ENCODE data around the gene CENPA.
"Not testable (repeated sequence)": the region's sequence is repeated elsewhere in the genome, so short reads cannot be mapped to it uniquely, and the experiment has no call there.

Gene CENPA

GRCh38 chr2:26785431-26786206 lies at the start of gene CENPA:
Gene CENPA (plus strand): TSS chr2:26786056. CDS start chr2:26786197, 141 bp downstream.
- DNase-seq (ENCODE audit: extremely low read depth in 1 of 2, low read depth in 1 of 2), result peak; percentile 89

DNA sequence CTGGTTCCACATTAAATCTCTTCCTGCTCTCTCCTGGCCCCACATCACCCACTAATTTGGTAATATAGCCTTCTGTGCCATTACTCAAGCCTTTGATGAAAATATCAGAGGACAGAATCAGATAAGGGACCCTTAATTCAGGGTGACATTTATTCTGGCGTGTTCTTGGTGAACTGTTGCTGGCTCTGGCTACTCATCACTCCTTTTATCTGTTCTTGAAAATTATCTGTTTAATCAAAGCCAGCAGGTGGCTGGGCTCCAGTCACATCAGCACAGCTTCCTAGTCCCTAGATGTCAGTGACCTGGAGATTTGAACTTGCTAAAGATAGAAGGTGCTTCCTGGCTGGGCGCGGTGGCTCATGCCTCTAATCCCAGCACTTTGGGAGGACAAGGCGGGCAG lies 48.6 kb upstream of the CENPA start:
- no peak for DNase-seq (ENCODE audit: extremely low read depth in 1 of 2, low read depth in 1 of 2)

DNA sequence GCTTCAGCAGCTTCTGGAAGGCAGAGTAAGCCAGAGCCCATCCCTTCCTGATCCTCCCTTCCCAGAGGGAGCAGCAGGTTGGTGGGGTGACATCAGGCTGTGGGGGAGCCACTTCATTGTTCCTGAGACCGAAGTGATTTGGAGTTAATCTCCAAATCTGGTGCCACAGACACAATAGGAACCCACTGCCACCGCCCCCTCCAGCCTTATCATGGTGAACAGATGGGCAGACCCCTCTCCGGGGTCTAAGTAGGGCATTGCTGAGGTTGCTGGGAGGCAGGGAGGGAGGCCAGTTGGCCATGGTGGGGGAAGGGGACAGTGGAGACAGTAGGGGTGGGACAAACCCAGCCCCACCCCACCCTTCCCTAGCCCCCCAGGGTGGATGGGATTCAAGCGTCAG lies 47.4 kb upstream of the CENPA start:
- no peak for DNase-seq (ENCODE audit: extremely low read depth in 1 of 2, low read depth in 1 of 2)

DNA sequence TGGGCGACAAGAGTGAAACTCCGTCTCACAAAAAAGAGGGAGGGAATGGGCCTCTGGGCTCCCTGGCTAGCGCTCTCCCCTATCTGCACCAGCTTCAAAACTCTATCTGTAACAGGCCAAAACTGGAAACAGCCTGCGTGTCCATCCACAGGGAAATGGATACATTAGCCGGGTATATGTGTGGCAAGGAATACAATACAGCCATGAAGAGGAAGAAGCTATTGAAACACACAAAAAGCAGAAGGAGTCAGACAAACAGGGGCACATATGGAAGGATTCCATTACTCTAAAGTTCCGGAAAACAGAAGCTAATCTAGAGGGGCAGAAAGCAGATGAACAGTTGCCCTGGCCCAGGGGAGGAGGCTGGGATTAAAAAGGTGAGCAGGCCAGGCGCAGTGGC lies 46.3 kb upstream of the CENPA start:
- DNase-seq (ENCODE audit: extremely low read depth in 1 of 2, low read depth in 1 of 2), result no peak

DNA sequence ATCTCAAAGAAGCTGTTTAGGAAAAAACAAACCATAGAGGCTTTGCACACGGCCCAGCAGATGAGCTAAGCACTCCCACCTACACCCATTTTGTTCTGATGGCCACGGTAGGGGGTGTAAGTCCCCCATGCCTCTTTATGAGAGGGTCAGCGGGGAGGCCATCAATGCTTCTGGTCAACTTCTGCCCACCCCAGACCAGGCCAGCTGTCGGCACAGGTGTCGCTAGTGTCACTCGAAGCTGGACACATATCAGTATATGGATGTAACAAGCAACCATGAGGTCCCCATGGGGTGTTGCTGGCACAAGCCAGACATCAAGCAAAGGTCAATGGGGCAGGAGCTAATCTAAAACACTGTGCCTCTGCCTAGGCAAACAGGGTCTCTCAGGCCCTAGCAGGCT lies 45.5 kb upstream of the CENPA start:
- DNase-seq (ENCODE audit: extremely low read depth in 1 of 2, low read depth in 1 of 2), result no peak

DNA sequence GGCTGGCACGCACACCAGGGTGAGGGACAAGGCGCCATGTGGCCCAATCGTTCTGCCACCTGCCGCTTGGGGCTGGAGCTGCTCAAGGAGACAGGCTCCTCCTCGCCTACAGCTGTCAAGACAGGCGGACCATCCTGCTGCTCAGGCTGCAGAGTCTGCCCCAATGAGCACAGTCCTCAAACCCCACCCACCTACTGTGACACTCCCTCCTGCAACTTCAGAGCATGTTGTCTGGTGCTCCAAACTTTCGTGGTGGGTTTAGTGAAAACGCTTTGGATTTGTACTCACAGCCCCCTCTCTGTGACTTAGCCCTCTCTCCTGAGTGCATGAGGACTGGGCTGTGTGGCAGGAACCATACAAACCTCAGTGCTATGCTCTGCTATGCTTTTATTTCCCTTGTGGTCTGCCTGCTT lies 45.0 kb upstream of the CENPA start:
- DNase-seq (ENCODE audit: extremely low read depth in 1 of 2, low read depth in 1 of 2), result no peak

DNA sequence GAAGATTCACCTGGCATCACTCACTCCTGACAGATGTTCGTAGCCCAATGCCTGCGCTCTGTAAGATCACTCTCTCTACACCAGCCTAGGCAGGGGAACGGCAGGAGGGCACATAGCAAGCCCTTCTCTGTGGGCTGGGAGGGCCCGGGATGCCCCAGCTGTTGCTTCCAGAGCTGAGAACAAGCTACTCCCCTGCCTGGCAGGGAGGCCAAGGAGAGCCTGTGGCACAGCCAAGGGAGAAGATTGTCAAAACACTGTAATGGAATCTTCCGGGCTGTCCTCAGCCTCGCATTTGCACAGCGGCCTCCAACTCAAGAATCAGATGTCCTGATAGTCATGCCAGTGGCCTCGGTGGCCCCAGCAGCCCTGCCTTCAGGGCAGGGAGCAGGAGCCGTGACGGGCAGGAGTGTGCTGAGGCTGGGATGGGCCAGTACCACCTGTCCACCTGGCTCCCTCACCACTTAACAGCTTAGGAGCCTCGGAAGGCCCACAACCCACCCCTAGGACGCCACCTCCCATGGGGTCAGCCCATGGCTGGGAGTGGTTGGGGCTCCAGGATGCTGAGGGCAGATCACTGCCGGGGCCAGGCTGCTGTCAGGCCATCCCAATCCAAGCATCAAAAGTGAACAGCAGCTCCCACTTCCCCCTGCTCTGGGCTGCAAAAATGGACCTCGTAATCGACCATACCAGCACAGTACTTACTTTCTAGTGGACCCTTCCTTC lies 43.6 kb upstream of the CENPA start:
- DNase-seq (ENCODE audit: extremely low read depth in 1 of 2, low read depth in 1 of 2), result no peak

DNA sequence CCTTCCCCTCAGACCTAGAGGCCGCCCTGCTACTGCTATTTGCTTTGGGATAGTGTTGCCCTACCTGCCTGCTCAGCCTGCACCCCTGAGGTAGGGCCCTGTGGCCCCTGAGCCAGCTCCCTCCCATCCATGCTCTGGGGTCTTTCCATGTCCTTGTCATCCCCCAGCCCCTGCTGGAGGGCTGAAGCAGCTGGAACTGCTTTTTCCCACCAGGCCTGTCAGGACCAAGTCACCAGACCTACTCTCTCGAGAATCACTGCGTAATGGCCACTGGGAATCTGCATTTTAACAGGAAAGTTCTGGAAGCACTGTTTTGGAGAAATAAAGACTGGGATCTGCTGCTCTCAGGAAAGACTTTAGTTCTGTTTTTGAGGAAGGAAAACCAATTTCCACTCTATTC lies 42.0 kb upstream of the CENPA start:
- DNase-seq (ENCODE audit: extremely low read depth in 1 of 2, low read depth in 1 of 2), result no peak

- DNase-seq (ENCODE audit: extremely low read depth in 1 of 2, low read depth in 1 of 2), result no peak
Measured at GRCh38 chr2:26744953-26745352, 40.9 kb upstream of the CENPA start.

DNA sequence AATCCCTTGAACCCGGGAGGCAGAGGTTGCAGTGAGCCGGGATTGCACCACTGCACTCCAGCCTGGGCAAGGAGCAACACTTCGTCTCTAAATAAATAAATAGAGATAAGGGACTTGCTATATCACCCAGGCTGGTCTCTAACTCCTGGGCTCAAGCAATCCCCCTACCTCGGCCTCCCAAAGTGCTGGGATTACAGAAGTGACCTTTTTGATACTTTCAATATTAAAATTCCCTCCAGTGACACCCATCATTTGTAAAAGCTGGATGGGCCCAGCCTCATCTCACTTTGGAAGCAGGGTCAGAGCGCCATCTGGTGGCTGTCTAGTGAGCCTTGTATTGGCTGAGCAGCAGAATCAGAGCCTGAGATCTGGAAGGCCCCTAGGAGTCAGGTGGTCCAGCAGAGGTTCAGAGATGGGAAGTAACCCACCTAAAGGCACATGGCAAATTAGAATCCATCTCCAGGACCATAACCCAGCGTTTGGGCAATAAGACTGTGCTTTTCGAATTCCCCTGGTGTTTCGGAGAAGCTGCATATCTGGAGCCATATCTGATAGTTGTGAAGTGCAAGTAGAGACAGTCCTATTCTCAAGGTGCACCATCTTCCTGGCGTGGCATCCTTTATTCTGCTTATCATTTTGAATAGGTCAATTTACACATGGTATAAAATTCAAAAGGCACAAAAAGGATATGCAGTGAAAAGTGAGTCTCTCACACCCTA lies 40.1 kb upstream of the CENPA start:
- DNase-seq (ENCODE audit: extremely low read depth in 1 of 2, low read depth in 1 of 2), result peak; percentile 55 to 66

- DNase-seq (ENCODE audit: extremely low read depth in 1 of 2, low read depth in 1 of 2), result no peak
Measured at GRCh38 chr2:26746934-26747333, 38.9 kb upstream of the CENPA start.

DNA sequence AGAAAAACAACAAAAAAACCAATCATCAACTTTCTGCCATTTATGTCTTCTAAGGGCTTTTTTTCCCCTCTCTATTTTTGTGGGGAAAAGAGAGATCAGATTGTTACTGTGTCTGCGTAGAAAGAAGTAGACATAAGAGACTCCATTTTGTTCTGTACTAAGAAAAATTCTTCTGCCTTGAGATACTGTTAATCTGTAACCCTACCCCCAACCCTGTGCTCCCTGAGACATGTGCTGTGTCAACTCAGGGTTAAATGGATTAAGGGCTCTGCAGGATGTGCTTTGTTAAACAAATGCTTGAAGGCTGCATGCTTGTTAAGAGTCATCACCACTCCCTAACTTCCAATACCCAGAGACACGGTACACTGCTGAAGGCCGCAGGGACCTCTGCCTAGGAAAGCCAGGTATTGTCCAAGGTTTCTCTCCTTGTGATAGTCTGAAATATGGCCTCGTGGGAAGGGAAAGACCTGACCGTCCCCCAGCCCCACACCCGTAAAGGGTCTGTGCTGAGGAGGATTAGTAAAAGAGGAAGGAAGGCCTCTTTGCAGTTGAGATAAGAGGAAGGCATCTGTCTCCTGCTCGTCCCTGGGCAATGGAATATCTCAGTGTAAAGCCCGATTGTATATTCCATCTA lies 36.0 kb upstream of the CENPA start:
- not testable (repeated sequence) for DNase-seq (ENCODE audit: extremely low read depth in 1 of 2, low read depth in 1 of 2)

GRCh38 chr2:26750467-26750866 lies 35.4 kb upstream of the CENPA start:
- not testable (repeated sequence) for DNase-seq (ENCODE audit: extremely low read depth in 1 of 2, low read depth in 1 of 2)

DNA sequence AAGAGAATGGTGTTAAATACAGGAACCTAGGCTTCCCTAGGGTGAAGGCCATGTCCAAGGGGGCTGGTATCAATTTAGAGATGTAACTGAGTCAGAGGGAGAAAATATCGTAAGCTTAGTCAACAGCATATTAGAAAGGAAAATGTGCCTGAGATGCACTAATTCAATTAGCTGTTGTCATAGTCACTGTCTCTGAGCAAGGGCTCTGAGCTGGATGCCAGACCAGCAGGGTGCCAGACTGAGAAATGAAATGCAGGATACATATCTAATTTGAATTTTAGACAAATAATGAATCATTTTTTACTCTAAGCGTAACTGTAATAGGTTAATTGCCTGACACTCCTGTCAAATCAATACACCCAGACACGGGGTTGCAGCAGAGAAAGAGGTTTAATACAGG lies 33.2 kb upstream of the CENPA start:
- DNase-seq (ENCODE audit: extremely low read depth in 1 of 2, low read depth in 1 of 2), result no peak

DNA sequence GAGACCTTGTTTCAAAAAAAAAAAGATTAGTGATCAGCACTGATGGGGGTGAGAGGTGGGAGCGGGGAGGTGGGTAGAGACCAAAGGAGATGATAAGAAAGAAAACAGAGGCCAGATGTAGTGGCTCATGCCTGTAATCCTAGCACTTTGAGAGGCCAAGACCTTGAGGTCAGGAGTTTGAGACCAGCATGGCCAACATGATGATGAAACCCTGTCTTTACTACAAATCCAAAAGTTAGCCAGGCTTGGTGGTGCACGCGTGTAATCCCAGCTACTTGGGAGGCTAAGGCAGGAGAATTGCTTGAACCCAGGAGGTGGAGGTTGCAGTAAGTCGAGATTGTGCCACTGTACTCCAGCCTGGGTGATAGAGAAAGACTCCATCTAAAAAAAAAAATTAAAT lies 31.3 kb upstream of the CENPA start:
- no peak for DNase-seq (ENCODE audit: extremely low read depth in 1 of 2, low read depth in 1 of 2)

DNA sequence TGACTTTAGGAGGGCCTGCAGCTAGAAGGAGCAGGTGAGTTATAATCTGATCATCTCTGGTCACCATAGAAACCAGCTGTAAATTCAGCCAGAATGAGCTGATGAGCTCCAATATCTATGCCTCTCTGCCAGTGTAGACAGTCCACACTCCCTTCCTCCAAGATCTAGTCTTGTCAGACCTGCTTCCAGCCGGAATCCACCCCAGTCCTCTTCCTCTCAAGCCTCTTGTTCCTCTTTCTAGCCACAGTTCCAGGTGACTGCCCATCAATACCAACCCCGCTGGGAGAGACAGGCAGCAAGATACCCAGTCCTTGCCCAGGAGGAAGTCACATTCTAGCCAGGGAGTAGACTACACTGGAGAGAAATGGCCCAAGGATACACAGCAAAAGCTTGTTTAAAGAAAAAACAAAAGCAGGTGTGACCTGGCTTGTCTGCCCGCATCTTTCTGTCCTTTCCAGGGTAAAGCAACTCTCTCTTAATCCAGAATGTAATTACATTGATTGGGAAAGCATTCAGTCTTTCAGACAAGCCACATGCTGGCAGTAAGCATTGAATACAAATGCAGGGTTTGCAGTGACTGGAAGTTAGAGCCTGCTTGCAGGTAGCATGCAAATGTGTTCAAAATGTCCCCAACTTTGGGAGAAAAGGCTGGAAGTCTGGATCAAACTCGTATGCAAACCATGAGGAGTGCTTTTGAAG lies 30.7 kb upstream of the CENPA start:
- DNase-seq (ENCODE audit: extremely low read depth in 1 of 2, low read depth in 1 of 2), result no peak

DNA sequence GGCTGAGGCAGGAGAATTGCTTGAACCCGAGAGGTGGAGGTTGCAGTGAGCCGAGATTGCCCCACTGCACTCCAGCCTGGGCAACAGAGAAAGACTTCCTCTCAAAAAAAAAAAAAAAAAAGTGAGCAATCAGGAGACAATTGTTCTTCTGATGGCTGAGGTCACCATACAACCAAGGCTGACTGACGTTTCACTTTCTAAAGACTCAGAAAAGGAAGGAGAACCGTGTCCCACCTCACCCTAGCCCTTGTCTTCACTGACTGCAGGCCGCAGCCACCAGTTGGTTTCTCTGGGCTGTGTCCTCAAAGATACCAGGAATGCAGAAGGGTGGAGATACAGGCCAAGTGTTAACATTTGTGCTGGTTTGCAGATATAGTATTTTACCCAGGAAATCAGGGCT lies 29.5 kb upstream of the CENPA start:
- no peak for DNase-seq (ENCODE audit: extremely low read depth in 1 of 2, low read depth in 1 of 2)

DNA sequence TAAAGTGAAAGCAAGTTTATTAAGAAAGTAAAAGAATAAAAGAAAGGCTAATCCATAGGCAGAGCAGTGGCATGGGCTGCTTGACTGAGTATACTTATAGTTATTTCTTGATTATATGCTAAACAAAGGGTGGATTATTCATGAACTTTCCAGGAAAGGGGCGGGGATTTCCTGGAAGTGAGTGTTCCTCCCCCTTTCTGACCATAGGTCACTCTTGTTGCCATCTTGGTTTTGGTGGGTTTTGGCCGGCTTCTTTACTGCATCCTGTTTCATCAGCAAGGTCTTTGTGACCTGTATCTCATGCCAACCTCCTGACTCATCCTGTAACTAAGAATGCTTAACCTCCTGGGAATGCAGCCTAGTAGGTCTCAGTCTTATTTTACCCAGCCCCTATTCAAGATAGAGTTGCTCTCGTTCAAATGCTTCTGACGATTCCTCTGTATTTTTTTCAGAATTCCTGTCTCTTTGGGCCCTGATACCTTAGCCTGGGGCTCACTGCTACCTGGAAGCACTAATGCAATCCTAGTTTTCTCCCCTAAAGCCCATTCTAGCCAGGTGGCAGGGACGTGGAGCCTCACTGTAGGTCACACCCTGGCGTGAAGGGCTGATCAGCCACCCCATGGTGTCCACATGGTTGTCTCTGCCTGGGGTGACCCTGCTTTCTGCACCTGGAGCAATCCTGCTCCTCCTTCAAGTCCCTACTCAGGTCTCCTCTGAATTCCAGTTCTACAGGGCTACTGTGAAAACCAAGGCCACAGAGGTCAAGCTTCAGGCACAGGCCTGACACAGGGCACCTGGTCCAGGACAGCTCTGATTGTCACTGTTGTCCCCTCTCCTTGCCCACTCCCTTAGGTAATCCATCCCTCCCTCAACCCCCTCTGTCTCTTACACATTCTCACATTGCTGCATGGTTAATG lies 27.7 kb upstream of the CENPA start:
- DNase-seq (ENCODE audit: extremely low read depth in 1 of 2, low read depth in 1 of 2), result no peak

DNA sequence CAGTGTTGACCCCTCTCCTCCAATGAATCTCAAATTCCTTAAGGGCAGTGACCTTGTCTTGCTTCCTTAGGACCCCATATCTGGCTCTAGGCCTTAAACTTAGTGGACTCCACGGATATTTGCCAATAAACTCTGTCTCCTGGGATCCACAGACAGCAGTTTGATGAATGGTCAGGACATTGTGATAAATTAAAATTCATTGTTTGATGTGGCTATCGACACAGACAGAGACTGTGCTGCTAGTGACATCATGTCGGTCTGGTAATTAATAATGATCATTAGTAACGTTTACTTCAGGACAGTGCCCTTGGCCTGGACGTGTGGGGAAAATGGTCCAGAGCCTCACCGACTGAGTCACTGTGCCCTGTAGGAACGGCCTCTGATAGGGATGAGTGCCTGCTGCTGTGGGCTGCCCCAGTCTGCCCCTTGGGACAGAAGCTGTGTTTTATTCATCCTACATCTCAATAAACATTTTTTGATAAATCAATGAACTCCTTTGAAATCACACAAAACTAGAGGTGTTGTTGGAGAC lies 27.0 kb upstream of the CENPA start:
- no peak for DNase-seq (ENCODE audit: extremely low read depth in 1 of 2, low read depth in 1 of 2)
